Tibial nerve (tissue), 3 donors: Measurements from ENCODE around the gene GRM1.

Experiments used
- CTCF ChIP-seq, 5 experiments: fragments of 200-600 bp in 3 of 5; fragments of 450-650 bp in 2 of 5; sonication (generic) in 3 of 5; IDR thresholded peaks; one replicate each; pipeline ENCODE4 v1.5.1; 2016 to 2019; ENCODE audit warnings: antibody characterized with exemption in 5 of 5, mild to moderate bottlenecking in 3 of 5, moderate library complexity in 2 of 5
- POLR2A ChIP-seq, 2 donors: fragments of 450-650 bp; IDR thresholded peaks; one replicate each; pipeline ENCODE4 v1.6.1; 2017; ENCODE audit warnings: antibody characterized with exemption in 2 of 2, mild to moderate bottlenecking in 2 of 2, moderate library complexity in 2 of 2

- no peak for TF ChIP-seq CTCF (IDR thresholded peaks at IDR 0.05)
- TF ChIP-seq POLR2A (IDR thresholded peaks at IDR 0.05): no peak
Measured at GRCh38 chr6:146397638-146398037, 368.8 kb downstream of the GRM1 start.
